HS-5 (cell line): Measurements from ENCODE around the gene RNF11.
"Not testable (repeated sequence)": the region's sequence is repeated elsewhere in the genome, so short reads cannot be mapped to it uniquely, and the experiment has no call there.

Source experiments
- DNase-seq: peaks from one replicate; pipeline ENCODE4 v3.0.0-alpha.2; 2012; ENCODE audit warnings: low read depth

The RNF11 gene, protein sequence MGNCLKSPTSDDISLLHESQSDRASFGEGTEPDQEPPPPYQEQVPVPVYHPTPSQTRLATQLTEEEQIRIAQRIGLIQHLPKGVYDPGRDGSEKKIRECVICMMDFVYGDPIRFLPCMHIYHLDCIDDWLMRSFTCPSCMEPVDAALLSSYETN

DNA sequence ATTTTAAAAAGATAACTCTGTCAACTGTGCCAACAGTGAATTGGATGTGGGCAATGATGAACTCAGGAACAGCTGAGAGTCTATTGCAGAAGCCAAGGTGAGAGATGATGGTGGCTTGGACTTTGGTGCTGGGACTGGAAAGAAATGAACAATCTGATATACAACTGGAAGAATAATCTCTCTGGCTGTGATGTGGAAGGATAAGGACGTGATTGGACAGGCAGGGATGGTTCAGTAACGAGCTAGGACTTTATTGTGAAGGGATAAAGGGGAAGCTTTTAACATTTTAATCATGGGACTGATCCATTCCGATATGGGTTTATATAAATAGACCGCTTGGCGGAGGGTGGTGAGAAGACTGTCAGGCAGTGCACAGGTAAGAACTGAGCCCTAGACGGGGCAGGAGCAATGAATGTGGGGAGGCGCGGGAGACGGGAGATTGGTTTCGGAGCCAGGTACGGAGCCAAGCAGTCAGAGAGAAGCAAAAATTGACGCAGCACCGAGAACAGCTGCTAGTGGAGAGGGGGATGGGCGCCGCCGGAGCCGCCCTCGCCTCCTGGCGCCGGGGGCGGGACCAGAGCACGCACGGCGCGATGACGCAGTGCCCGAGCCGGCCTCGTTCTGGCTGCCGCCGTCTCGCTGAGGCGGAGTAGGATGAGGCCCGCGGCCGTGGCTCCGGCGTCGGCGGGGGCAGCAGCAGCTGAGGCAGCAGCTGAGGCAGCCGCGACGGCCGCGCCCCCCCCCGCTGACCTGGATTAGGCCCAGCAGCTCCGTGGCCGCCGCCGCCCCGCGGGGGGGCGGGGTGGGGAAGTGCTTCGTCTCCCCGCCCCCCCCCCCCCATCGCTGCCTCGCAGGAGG is at the start of gene RNF11:
Gene RNF11 (plus strand): TSS at position 601 of the 858 bp plus-strand sequence. CDS start 484 bp downstream, outside the sequence.
- DNase-seq: no peak

DNA sequence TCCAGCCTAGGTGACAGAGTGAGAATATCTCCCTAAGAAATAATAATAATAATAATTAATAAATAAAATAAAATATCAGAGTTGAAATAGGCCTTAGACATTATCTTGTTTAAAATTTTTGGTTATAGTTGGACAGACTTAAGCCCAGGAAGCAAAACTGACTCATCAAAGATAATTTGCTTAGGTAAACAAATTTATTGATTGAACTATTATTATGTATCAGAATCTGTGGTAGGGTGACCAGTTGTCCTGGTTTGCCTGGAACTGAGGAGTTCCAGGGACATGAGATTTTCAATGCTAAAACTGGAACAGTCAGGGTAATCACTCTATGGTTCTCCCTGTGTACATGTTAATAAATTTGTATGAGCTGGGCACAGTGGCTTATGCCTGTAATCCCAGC is 47.8 kb upstream of the RNF11 start:
- DNase-seq: no peak

DNA sequence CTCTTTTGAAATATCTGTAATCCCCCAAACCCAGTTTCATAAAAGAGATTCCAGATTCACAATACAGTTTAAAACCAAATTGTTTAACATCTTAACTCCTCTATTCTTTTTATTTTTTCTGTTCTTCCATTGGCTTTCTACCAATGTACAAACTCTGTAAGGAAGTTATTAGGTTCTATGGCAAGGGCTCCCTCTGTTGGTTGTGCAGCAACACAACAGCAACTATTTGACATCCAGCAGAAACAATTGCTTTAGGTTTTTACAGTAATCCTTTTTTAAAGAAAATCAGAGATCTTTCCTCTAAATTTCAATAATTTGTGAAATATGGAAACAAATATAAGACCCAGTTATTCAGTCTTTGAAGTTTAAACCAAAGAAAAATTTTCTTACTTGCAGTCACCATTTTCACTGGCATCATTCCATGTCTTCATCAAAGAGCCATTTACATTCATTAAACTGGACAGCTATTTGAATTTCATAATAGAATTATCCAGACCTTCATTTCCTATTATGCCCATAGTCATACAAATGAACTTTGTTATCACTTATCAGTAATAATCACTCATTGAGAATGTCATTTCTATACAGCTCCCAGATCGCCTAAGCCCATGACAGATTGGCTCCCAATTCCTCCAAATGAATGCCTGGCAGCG is 46.5 kb upstream of the RNF11 start:
- peak; percentile 45 for DNase-seq

DNA sequence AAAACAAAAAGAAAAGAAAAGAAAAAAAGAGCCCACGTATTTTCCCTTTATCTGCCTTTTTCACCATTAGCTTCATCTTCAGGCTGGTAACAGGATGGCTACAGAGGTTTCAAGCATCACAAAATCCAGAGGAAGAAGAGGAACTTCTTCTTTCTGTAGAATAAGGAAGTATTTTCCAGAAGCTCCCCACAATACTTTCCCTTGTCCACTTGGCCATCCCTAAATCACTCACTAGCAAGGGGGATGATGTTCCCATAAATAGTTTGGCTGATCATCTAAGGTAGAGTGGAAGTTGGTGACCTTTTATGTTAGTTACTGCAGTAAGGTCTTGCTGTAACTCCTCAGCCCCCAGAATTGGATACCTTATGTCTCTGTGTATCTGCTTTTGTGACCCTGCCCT is 45.1 kb upstream of the RNF11 start:
- no peak for DNase-seq

DNA sequence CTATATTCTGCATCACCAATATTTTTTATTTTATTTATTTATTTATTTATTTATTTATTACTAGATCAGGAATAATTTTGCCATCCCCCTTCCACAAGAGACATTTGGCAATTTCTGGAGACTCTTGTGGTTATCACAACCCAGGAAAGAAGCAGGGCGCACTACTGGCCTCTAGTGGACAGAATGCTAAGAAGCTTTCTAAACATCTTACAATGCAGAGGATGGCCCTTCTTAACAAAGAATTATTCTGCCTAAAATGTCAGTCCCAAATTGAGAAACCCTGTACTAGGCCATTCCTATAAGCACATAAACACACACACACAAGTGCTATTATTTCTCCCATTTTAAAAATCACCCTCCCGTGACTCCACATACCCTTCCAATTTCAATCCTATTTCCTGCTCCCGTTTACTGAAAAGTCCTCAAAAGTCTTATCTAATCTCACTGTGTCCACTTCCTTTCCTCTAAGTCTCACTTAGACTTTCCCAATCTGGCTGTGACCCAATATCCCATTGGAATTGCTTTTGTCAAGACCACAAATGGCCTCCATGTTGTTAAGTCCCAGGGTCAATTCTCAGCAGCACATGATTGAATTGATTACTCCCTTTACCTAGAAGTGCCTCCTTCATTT is 43.7 kb upstream of the RNF11 start:
- DNase-seq: peak; percentile 46

DNA sequence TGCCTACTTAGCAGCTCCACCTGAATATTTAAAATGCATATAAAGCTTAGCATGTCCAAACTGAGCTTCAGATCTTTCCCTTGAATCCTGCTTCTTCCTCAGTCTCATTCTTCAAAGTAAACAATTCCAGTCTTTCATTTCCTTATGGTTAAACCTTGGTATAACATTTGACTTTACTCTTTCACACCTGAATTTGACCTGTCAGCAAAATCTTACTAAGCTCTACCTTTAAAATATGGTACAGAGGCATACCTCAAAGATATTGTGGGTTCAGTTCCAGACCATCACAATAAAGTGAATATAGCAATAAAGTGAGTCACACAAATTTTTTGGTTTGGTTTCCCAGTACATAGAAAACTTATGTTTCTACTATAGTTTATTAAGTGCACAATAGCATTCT is 42.5 kb upstream of the RNF11 start:
- no peak for DNase-seq

DNA sequence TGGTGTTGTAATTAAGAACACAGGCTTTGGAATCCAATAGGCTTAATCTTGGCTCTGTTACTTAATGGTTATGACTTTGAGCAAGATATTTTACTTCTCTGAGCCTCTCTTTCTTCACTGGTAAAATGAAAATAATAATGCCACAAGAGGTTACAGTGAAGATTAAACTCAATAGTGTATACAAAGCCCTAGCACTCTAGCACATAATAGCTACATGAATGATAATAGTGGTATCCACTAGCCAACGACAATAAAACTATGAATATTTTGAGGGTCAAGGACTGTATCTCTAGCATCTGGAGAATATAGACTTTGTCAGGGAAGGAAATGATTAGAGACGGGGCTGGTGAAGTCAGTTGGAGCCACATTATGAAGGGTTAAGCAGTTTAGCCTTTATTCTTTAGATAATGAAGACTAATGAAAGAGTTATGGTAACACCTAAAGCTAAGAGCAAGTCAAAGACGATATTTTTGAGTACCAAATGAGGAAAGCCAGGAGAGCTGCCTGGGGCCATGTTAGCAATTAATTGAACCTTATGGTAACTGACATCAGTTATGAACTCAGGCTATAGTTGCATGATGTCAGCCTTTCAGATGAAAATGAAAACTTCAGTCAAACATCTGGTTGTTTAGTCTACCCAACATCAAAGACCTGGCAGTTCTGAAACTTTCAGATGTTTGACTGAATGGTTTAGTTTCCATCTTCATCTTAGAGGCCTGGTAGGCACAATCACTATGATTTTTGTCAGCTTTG is 32.8 kb upstream of the RNF11 start:
- no peak for DNase-seq

DNA sequence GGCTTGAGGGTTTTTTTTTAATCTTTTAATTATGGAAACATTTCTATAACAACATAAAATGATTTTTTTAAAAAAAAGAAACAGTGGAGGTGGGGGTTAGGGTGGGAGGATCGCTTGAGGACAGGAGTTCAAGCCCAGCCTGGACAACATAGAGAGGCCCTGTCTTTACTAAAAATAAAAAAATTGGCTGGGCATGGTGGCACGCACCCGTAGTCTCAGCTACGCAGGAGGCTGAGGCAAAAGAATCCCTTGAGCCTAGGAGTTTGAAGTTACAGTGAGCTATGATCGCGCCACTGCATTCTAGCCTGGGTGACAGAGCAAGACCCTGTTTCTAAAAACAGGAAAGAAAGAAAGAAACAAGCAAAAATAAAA is 32.2 kb upstream of the RNF11 start:
- DNase-seq: no peak

DNA sequence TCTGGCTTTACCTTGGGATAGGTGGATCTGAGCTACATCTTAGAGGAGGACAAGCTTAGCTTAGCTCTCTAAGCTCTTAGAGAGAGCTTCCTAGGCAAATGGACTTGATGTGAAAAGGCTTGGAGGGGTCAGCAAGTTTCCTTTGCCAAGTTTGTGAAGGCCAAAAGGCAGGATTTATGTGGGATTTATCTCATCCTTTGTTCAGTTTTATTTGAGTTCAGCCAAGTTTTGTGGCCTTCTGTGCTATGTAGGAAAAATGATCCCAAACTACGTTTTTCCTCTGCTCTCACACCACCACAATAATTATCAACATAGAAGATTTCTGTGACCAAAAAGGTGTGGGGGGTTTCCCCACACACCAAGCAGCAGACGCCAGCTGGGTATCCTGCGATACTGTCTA is 26.0 kb upstream of the RNF11 start:
- no peak for DNase-seq

DNA sequence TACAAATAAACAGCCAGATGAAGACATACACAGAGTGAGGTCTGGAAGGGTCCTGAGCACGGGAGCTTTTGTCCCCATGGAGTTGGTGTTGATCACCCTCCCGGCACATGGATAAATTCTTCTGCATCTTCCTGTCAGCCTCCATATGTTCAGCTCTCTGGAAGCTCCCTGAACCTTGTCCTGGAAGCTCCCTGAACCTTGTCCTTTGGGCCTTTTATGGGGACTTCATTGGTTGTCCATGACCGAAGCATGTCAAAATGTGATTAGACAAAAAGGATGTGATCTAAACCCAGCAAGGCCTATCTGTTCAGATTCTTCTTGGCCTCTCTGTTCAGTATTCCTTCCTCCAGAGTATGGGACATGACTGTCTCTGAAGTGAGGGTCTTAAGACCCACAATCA is 25.4 kb upstream of the RNF11 start:
- no peak for DNase-seq

DNA sequence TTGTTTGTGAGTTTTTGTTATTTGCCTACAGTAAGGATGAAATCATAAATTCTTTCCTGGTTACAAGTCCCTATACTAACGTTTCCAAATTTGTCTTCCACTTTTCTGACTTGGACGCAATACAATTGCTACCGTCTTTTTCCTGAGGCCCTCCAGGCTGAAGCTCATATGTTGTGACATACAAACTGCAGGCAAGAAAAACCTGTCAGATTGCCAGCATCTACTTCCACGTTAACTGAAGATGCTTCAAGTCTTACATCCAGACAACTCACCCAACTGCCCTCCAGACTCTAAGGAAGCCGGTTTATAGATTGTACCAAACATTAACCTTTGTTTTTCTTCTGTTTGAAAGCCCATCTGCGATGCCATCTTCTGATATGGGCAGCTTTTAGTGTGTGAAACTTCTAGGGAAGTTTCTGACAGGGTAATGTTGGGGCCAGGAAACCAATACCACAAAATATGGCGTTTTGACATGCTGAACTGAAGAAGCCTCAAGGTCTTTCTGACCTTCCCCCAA is 21.4 kb upstream of the RNF11 start:
- no peak for DNase-seq

DNA sequence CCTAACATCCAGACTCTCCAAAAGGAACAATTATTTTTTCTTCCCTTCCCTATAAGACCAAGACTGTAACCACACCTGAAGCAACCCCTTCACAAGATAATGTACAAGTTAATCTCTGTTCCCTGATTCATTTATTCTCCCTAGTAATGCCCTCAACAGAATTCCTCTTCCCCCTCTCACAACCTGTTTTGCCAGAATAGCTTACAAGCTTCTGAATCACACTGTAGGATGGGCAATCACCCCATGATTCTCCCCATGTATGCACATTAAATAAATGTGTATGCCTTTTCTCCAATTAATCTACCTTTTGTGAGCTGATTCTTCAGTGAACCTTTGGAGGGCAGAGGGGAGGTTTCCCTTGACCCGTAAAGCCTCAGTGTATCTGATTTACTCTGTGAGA is 20.9 kb upstream of the RNF11 start:
- no peak for DNase-seq

DNA sequence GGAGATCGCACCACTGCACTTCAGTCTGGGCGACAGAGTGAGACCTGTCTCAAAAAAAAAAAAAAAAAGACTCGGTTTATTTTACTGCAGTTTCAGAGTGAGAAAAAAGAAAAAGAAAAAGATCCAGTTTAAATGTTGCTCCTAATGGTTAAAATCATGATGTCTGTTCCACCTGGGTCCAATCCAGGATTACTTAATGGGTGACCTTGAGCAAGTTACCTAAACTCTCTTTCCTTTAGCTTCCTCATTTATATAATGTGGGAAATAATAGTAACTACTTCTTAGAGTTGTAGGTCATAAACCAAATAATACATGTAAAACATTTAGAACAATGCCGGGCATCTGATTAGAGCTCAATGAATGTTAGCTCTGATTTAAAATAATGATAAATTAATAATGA is 19.4 kb upstream of the RNF11 start:
- no peak for DNase-seq

DNA sequence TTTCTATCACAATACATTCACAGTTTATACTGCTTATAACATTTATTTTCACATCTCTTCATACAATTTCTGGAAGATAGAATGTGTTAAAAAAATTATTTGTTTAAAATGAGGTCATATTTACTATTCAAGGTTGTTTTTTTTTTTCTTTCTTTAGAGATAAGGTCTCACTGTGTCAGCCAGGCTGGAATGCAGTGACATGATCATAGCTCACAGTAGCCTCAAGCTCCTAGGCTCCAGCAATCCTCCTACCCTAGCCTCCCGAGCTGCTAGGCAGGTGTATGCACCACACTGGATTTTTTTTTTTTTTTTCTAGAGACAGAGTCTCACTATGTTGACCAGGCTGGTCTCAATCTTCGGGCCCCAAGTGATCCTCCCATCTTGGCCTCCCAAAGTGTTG is 19.0 kb upstream of the RNF11 start:
- DNase-seq: no peak

DNA sequence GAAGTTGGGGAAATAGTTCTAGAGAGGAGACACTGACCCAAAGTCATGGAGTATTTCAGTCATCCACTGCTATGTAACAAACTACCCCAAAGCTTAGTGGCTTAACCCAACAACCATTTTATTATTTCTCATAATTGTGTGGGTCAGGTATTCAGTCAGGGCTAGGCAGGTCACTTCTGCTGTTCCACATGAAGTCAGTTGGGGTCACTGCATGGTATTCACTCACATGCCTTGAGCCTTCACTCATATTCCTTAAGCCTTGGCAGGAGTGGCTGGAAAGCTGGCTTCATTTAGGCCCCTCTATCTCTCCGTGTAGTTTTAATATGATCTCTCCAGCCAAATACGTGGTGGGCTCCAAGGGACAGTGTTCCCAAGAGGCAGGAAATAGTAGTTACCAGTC is 17.5 kb upstream of the RNF11 start:
- DNase-seq: no peak

DNA sequence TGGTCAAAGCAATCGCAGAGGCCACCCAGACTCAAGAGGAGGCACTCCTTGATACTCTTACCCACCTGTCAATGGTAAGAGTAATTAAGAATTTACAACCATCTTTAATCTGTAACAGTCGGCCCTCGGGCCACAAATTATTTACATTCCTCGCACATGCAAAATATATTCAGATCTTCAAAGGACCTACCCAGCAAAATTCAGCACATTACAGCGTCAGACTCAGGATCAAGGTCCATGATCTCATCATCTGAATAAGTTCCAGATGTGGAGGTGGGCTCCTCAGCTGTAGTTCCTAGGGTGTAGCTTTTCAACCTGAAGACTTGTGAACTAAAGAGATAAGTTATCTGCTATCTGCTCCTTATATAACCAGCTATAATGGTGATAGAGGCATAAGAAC is 17.1 kb upstream of the RNF11 start:
- no peak for DNase-seq

DNA sequence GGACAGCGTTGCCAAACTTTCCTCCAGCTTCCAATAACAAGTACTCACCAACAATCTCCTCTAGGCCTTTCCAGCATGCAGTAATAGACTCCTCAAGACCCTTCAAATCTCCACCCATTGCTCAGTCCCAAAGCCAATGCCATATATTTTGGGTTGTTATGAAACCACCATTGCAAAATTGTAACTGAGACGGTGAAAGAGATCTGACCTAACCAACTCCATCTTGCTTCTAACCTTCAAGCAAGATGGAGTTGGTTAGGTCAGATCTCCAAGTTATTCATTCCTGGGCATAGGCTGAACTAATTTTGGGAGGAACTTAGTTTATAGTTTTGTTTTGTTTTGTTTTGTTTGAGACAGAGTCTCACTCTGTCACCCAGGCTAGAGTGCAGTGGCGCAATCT is 14.5 kb upstream of the RNF11 start:
- not testable (repeated sequence) for DNase-seq

DNA sequence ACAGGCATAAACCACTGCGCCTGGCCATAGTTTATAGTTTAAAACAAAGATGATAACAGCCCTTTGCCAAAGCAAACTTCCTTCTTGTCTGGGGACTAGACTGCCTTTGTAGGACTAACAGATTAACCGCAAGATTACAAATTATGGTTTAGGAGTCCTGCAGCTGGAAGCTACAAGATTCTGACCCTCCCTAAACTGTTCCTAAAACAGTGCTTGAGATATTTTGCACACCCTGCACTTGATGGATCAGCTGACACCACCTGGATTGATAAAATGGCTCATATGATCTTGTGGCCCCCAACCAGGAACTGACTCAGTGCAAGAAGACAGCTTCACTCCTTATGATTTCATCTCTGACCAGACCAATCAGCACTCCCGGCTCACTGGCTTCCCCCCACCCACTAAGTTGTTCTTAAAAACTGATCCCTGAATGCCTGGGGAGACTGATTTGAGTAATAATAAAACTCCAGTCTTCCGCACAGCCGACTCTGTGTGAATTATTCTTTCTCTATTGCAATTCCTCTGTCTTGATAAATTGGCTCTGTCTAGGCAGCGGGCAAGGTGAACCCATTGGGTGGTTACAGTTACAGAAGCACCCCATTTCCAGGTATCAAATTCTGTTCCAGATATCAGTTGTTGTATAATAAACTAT is 13.8 kb upstream of the RNF11 start:
- DNase-seq: no peak

DNA sequence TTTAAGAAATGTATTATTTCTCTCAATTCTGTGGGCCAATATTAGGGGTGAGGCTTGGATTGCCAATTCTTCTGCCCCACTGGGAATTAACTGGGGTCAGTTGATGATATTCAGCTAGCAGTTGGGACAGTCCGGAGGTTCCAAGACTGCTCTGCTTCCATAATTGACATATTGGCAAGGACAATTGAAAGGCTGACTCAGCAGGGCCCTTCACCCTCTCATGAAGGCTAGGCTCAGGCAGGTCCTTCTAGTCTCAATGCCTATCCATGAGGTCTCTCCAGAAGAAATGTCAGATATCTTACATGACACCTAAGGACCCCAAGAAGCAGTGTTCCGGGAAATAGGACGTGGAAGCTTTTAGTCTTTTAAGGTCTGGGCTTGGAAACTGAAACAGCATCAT is 13.3 kb upstream of the RNF11 start:
- DNase-seq: no peak

DNA sequence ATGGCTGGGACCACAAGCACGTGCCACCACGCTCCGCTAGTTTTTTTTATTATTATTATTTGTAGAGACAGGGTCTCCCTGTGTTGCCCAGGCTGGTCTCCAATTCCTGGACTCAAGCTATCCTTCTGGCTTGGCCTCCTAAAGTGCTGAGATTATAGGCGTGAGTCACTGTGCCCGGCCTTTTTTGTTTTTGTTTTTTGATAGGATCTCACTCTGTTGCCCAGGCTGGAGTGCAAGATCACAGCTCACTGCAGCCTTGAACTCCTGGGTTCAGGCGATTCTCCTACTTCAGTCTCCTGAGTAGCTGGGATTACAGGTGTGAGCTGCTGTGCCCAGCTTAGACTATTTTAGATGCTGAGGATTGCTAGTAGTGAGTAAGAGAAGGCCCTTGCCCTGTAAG is 11.8 kb upstream of the RNF11 start:
- no peak for DNase-seq

DNA sequence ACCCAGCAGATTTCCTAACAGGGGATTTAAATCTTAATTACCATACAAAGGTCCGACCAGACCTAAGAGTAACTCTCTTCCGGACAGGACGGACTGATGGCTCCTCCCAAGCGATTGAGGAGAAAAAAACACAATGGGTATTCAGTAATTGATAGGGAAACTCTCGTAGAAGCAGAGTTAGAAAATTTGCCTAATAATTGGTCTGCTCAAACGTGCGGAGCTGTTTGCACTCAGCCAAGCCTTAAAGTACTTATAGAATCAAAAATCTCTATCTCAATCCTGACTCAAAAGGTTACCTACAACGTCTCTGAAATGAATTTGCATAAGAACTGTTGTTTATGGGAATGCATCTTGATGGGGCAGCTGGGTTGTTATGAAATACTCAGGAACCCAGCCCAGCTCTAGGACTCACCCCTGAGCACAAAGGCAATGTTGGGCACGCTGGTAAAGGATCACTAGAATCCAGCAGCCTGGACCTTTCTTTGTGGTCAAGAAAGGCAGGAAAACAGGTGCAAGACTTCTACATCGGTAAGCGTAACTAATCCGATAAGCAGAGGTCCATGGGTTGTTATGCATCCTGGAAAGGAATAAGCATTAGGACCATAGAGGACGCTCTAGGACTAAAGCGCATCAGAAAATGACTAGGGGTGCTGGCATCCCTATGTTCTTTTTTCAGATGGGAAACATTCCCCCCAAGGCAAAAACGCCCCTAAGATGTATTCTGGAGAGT is 8.7 kb upstream of the RNF11 start:
- DNase-seq: not testable (repeated sequence)
